Neural cell (in vitro differentiated cells): ENCODE results near the gene DDX31.

Source experiments
- EZH2 ChIP-seq: fragments of 200-600, 300-800 bp; shearing (Covaris generic), sonication (generic); IDR thresholded peaks from 2 replicates; pipeline ENCODE4 v1.6.1; 2014; ENCODE audit warnings: antibody characterized with exemption, low read length, borderline replicate concordance, mild to moderate bottlenecking; ENCODE audit not compliant: insufficient read depth, poor library complexity, severe bottlenecking
- MXI1 ChIP-seq: fragments of 450-650 bp; conservative IDR thresholded peaks from 2 replicates; pipeline ENCODE4 v1.6.1; 2014; ENCODE audit warnings: antibody characterized with exemption, mild to moderate bottlenecking; ENCODE audit not compliant: poor library complexity, severe bottlenecking
- TF ChIP-seq, protein P1 (sequence below): fragments of 450-650 bp; IDR thresholded peaks from 2 replicates; pipeline ENCODE4 v1.5.1; 2014; ENCODE audit warnings: antibody characterized with exemption, mild to moderate bottlenecking, moderate library complexity; ENCODE audit not compliant: poor library complexity, severe bottlenecking

DNA sequence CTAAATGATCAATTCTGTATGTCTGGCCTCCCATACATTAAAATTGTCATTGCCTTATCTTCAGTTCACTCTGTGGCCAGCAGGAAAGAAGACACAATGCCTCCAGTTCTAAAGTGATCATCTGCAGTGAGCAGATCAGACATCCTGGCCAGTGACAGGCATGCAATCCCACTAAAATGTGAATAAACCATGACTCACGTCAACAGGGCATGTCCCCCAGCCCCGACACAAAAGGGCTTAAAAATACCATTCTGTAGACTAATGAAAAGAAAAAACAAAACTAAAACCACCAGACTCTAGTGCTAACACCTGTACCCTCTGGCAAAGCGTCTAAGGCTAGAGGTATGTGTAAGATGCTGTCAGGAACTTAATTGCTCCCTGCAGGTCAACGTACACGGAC lies 38.5 kb downstream of the DDX31 start:
- TF ChIP-seq, protein P1, sequence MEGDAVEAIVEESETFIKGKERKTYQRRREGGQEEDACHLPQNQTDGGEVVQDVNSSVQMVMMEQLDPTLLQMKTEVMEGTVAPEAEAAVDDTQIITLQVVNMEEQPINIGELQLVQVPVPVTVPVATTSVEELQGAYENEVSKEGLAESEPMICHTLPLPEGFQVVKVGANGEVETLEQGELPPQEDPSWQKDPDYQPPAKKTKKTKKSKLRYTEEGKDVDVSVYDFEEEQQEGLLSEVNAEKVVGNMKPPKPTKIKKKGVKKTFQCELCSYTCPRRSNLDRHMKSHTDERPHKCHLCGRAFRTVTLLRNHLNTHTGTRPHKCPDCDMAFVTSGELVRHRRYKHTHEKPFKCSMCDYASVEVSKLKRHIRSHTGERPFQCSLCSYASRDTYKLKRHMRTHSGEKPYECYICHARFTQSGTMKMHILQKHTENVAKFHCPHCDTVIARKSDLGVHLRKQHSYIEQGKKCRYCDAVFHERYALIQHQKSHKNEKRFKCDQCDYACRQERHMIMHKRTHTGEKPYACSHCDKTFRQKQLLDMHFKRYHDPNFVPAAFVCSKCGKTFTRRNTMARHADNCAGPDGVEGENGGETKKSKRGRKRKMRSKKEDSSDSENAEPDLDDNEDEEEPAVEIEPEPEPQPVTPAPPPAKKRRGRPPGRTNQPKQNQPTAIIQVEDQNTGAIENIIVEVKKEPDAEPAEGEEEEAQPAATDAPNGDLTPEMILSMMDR = no peak
- TF ChIP-seq MXI1 (no peak), EZH2 (no peak)
